Ascending aorta (tissue), 2 donors: ENCODE measurements around the gene PPP6R3. TPM values are rescaled to one million over a fixed set of nuclear protein-coding genes. Genes with fewer than 3 reads are reported as not detected.

Experiments
- DNase-seq, 2 donors: peaks; one replicate each; pipeline ENCODE4 v3.0.0-alpha.2; 2019; ENCODE audit warnings: low spot score in 2 of 2
- H3K27ac ChIP-seq, 2 donors: fragments of 200-600 bp; sonication (generic); one replicate each; pipeline ENCODE4 v1.5.1; 2016 to 2017; ENCODE audit warnings: mild to moderate bottlenecking in 1 of 2
- H3K27me3 ChIP-seq: fragments of 200-600 bp; sonication (generic); one replicate; pipeline ENCODE4 v1.5.1; 2017
- H3K36me3 ChIP-seq, 2 donors: fragments of 200-600 bp; sonication (generic); one replicate each; pipeline ENCODE4 v1.5.1; 2016
- H3K4me1 ChIP-seq, 2 donors: fragments of 200-600 bp; sonication (generic); one replicate each; pipeline ENCODE4 v1.5.1; 2016 to 2017; ENCODE audit warnings: mild to moderate bottlenecking in 1 of 2
- H3K4me3 ChIP-seq, 2 donors: fragments of 200-600 bp; sonication (generic); one replicate each; pipeline ENCODE4 v1.5.1; 2016 to 2017; ENCODE audit warnings: mild to moderate bottlenecking in 1 of 2
- H3K9me3 ChIP-seq, 2 donors: fragments of 200-600 bp; sonication (generic); one replicate each; pipeline ENCODE4 v1.5.1; 2016
- intact Hi-C: fragments of 100-400 bp; cut with DNase I; formaldehyde crosslinking; loops from one replicate; pipeline ENCODE4 v1.15.1; 2023
- total RNA-seq: library from RNA; depleted of rRNA; stranded (reverse); fragments of >200 nt; gene quantifications from one replicate; pipeline ENCODE4 v1.1.0, GENCODE V29; 2016
- TF ChIP-seq, protein P1 (sequence below), 3 experiments: fragments of 200-600 bp in 2 of 3; fragments of 450-650 bp in 1 of 3; sonication (generic) in 2 of 3; IDR thresholded peaks; one replicate each; pipeline ENCODE4 v1.5.1; 2016 to 2019; ENCODE audit warnings: antibody characterized with exemption in 3 of 3, mild to moderate bottlenecking in 1 of 3, moderate library complexity in 1 of 3

PPP6R3 gene
- total RNA-seq, 1 donor from 2014 or later = 94.7 TPM

DNA sequence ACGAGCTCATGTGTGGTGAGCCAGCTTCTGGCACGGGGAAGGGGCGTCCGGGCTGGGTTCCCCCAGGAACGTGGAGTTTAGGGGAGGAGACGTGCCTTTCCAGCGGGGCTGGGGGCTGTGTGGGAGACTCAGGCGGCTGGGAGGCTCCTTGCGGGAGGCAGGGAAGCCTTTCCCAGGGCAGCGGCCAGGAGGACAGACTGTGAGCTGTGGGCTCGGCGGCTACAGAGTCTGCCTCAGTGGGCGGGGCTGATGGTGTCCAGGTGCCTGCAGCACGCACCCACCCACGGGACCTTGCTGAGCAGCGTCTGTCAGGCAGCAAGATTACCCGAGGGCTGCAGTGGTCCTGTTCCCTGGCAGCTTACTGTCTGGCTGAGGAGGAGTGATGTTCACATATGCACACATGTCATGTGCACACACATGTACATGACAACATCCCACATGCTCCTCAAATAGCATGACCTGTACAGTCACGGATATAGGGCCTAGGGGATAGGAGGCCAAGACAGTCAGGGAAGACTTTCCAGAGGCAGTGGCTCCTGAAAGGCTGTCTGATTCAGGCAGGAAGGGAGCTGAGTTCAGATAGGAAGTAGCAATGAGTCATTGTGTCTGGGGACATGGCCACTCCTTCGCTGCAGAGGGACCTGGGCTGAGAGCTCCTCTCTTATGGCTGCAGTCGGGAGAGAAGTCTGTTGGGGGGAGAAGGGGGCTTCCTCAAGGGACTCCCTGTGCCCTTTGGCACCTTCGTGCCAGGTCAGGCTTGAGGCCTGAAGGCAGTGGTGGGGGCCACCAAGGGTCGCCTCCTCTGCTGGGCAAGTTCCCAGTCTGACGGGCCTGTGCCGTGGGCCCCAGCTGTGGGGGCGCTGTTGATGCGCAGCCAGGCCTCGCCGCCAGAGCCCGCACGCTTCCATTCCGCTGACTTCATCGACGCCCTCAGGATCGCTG is 23.3 kb upstream of the PPP6R3 start:
- no peaks in the 10 kb centered on the region for H3K27me3 ChIP-seq
- peak overlapping the region; percentile 58 to 65 for H3K27ac ChIP-seq
- peaks cover 83 to 100% of the 10 kb centered on the region in 2 donors for H3K36me3 ChIP-seq
- DNase-seq = no peak
- intact Hi-C loops = no loop called here
- H3K4me3 ChIP-seq = no peak overlapping the region
- no peaks in the 10 kb centered on the region for H3K9me3 ChIP-seq
- H3K4me1 ChIP-seq = peaks cover 0 to 6% of the 10 kb centered on the region in 2 donors
- TF ChIP-seq, protein P1, sequence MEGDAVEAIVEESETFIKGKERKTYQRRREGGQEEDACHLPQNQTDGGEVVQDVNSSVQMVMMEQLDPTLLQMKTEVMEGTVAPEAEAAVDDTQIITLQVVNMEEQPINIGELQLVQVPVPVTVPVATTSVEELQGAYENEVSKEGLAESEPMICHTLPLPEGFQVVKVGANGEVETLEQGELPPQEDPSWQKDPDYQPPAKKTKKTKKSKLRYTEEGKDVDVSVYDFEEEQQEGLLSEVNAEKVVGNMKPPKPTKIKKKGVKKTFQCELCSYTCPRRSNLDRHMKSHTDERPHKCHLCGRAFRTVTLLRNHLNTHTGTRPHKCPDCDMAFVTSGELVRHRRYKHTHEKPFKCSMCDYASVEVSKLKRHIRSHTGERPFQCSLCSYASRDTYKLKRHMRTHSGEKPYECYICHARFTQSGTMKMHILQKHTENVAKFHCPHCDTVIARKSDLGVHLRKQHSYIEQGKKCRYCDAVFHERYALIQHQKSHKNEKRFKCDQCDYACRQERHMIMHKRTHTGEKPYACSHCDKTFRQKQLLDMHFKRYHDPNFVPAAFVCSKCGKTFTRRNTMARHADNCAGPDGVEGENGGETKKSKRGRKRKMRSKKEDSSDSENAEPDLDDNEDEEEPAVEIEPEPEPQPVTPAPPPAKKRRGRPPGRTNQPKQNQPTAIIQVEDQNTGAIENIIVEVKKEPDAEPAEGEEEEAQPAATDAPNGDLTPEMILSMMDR (IDR thresholded peaks at IDR 0.05) = no peak

DNA sequence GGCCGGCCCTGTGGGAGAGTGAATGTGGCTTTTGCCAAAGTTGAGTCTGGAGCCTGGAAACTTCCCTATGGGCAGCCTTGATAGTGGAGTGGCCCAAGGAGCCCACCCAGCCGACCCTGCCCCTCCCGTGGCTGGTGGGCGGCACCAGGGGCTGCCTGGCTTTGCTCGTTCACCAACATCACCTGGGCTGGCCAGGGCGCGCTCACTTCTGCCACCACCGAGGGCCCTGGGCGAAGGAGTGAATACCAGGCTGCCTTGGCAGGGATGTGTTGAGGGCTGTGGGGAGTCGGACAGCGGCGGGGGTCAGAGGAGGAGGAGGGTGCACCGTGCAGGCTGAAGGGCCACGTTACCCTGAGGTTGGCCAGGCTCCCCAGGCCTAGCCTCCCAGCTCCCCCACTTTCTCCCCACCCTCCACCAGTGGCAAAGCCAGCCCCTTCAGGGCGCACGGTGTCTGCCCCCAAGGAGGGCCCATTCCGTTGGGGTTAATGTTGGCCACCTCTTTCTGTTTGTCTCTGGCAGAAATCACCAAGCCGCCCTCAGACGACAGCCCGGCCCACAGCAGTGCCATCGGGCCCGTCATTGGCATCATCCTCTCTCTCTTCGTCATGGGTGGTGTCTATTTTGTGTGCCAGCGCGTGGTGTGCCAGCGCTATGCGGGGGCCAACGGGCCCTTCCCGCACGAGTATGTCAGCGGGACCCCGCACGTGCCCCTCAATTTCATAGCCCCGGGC is 22.5 kb upstream of the PPP6R3 start:
- Histone ChIP-seq H3K4me1 (peaks cover 0 to 6% of the 10 kb centered on the region in 2 donors), H3K27me3 (no peaks in the 10 kb centered on the region), H3K4me3 (no peak overlapping the region), H3K36me3 (peaks cover 83 to 99% of the 10 kb centered on the region in 2 donors), H3K27ac (peak overlapping the region; percentile 58 to 65), H3K9me3 (no peaks in the 10 kb centered on the region)
- DNase-seq = no peak
- TF ChIP-seq, protein P1 (IDR thresholded peaks at IDR 0.05) = no peak
- intact Hi-C loops = no loop called here

DNA sequence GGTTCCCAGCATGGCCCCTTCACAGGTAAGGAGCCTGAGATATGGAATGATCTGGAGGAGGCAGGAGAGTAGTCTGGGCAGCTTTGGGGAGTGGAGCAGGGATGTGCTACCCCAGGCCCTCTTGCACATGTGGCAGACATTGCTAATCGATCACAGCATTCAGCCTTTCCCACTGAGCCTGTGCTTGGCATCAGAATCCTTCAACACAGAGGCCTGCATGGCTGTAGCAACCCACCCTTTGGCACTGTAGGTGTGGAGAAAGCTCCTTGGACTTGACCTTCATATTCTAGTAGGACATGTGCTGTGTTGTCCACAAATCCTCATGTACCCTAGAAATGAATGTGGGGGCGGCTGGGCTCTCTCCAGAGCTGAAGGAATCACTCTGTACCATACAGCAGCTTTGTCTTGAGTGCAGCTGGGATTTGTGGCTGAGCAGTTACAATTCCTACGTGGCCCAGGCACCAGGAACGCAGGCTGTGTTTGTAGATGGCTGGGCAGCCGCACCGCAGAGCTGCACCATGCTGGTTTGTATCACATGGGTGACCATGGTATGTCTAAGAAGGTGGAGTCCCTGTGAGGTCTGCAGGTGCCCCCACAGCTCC is 21.8 kb upstream of the PPP6R3 start:
- Histone ChIP-seq H3K4me1 (peaks cover 0 to 6% of the 10 kb centered on the region in 2 donors), H3K27ac (peak overlapping the region in 1 of 2 donors; percentile 65), H3K27me3 (no peaks in the 10 kb centered on the region), H3K9me3 (no peaks in the 10 kb centered on the region), H3K4me3 (no peak overlapping the region), H3K36me3 (peaks cover 77 to 92% of the 10 kb centered on the region in 2 donors)
- intact Hi-C loops = no loop called here
- TF ChIP-seq, protein P1 (IDR thresholded peaks at IDR 0.05) = no peak
- no peak for DNase-seq

DNA sequence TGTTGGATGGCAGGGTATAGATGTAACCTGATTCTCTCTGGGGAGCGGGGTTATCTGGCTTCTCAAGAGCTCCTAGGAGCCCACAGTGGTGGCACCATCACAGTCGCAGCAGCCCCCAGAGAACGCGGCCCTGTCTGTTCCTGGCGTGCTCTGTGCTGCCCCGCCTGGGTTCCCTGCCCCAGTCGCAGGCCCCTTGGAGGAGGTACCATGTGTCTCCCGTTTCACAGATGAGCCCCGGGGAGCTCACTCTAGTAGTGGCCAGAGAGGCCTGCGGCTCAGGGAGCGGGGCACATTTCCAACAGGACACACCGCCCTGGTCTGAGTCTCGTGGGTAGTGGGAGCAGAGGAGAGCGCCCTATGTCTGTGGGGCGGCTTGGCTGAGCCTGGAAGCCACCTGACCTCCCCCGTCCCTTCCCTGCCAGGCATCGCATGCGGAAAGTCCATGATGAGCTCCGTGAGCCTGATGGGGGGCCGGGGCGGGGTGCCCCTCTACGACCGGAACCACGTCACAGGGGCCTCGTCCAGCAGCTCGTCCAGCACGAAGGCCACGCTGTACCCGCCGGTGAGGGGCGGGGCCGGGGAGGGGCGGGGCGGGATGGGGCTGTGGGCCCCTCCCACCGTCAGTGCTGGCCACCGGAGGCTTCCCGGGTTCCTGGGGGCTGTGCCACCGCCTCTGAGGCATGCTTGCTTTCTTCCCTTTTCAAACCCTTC is 21.0 kb upstream of the PPP6R3 start:
- Histone ChIP-seq H3K4me3 (no peak overlapping the region), H3K27me3 (no peaks in the 10 kb centered on the region), H3K27ac (no peak overlapping the region), H3K9me3 (no peaks in the 10 kb centered on the region), H3K36me3 (peaks cover 72 to 84% of the 10 kb centered on the region in 2 donors), H3K4me1 (peaks cover 0 to 6% of the 10 kb centered on the region in 2 donors)
- TF ChIP-seq, protein P1 (IDR thresholded peaks at IDR 0.05) = no peak
- no peak for DNase-seq
- intact Hi-C loops = loop anchor here (10.0 kb wide), 1 partner anchor 425 kb away; the partner anchor contains the start of gene ALDH3B1

DNA sequence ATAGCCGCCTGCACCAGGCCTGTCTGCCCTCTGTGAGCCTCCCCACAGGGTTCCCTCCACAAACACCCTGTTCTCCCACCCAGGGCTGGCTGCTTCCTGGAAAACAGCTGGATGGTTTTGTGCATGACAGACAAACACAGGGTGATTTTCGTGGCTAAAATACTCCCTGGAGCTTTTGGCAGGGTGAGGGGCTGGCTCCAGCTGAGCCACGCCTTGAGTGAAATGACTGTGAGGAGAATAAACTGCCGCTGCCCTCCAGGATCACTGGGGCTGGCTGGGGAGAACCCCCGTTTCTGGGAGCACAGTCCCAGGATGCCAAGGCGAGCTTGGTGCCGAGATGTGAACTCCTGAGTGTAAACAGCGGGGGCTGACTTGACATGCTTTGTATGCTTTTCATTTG is 20.3 kb upstream of the PPP6R3 start:
- Histone ChIP-seq H3K27ac (no peak overlapping the region), H3K36me3 (peaks cover 65 to 79% of the 10 kb centered on the region in 2 donors)
- intact Hi-C loops = loop anchor here (10.0 kb wide), 1 partner anchor 425 kb away; the partner anchor contains the start of gene ALDH3B1

More for the DNA sequence above, 20.3 kb upstream of the PPP6R3 start:
- DNase-seq = no peak
- Histone ChIP-seq H3K4me3 (no peak overlapping the region), H3K27me3 (no peaks in the 10 kb centered on the region), H3K9me3 (no peaks in the 10 kb centered on the region), H3K4me1 (peaks cover 0 to 6% of the 10 kb centered on the region in 2 donors)
- TF ChIP-seq, protein P1 (IDR thresholded peaks at IDR 0.05) = no peak
